Neural cell (in vitro differentiated cells): Measurements from ENCODE around the gene OVCA2. TPM values are rescaled to one million over a fixed set of nuclear protein-coding genes. Genes with fewer than 3 reads are reported as not detected.
"Not testable (repeated sequence)": the region's sequence is repeated elsewhere in the genome, so short reads cannot be mapped to it uniquely, and the experiment has no call there.

Source experiments
- H2AFZ ChIP-seq: fragments of 200-600, 300-800 bp; sonication (generic), shearing (Covaris generic); 2 replicates; pipeline ENCODE4 v1.6.0; 2014; ENCODE audit warnings: low read depth, mild to moderate bottlenecking, antibody characterized with exemption, low read length, moderate library complexity
- H3F3A ChIP-seq: fragments of 200-600 bp; shearing (Covaris generic); 2 replicates; pipeline ENCODE4 v1.6.1; 2016; ENCODE audit warnings: mild to moderate bottlenecking, moderate library complexity, mixed read lengths, antibody characterized with exemption, low read length; ENCODE audit not compliant: insufficient read depth, poor library complexity, severe bottlenecking
- H3K27ac ChIP-seq: fragments of 200-600, 300-800 bp; sonication (generic), shearing (Covaris generic); 2 replicates; pipeline ENCODE4 v1.5.1; 2014; ENCODE audit warnings: mild to moderate bottlenecking, low read length, moderate library complexity
- H3K27me3 ChIP-seq: fragments of 300-800, 200-600 bp; sonication (generic), shearing (Covaris generic); 2 replicates; pipeline ENCODE4 v1.6.0; 2014; ENCODE audit warnings: mild to moderate bottlenecking, low read depth, low read length, moderate library complexity; ENCODE audit not compliant: insufficient read depth
- H3K36me3 ChIP-seq: fragments of 300-800, 200-600 bp; sonication (generic), shearing (Covaris generic); 2 replicates; pipeline ENCODE4 v1.5.1; 2014; ENCODE audit warnings: mild to moderate bottlenecking, antibody characterized with exemption, low read length, moderate library complexity; ENCODE audit not compliant: insufficient read depth
- H3K4me2 ChIP-seq: fragments of 300-800, 200-600 bp; sonication (generic), shearing (Covaris generic); 2 replicates; pipeline ENCODE4 v1.6.0; 2014; ENCODE audit warnings: mild to moderate bottlenecking, low read length
- H3K4me3 ChIP-seq: fragments of 300-800, 200-600 bp; sonication (generic), shearing (Covaris generic); 2 replicates; pipeline ENCODE4 v1.5.1; 2014; ENCODE audit warnings: mild to moderate bottlenecking, low read length, moderate library complexity
- H3K79me2 ChIP-seq: fragments of 200-600 bp; shearing (Covaris generic); replicated peaks from 2 replicates; pipeline ENCODE4 v1.6.0; 2014; ENCODE audit warnings: mild to moderate bottlenecking, low read length, moderate library complexity; ENCODE audit not compliant: insufficient read depth
- H3K9ac ChIP-seq: fragments of 300-800, 200-600 bp; sonication (generic), shearing (Covaris generic); 2 replicates; pipeline ENCODE4 v1.6.1; 2016; ENCODE audit warnings: mild to moderate bottlenecking, low read length, mixed read lengths
- H3K9me2 ChIP-seq: fragments of 200-600 bp; shearing (Covaris generic); 2 replicates; pipeline ENCODE4 v1.6.1; 2016; ENCODE audit warnings: mild to moderate bottlenecking, low read length, mixed read lengths; ENCODE audit not compliant: insufficient read depth
- H3K9me3 ChIP-seq: fragments of 200-600, 300-800 bp; sonication (generic), shearing (Covaris generic); 2 replicates; pipeline ENCODE4 v1.6.1; 2016; ENCODE audit warnings: mild to moderate bottlenecking, mixed run types, low read length, moderate library complexity, mixed read lengths
- H4K20me1 ChIP-seq: fragments of 200-600 bp; shearing (Covaris generic); 2 replicates; pipeline ENCODE4 v1.6.1; 2016; ENCODE audit warnings: mild to moderate bottlenecking, mixed run types; ENCODE audit not compliant: insufficient read depth
- EP300 ChIP-seq: fragments of 450-650 bp; conservative IDR thresholded peaks from 2 replicates; pipeline ENCODE4 v1.6.1; 2014; ENCODE audit warnings: antibody characterized with exemption, mild to moderate bottlenecking, moderate library complexity; ENCODE audit not compliant: poor library complexity, severe bottlenecking
- EZH2 ChIP-seq: fragments of 200-600, 300-800 bp; shearing (Covaris generic), sonication (generic); IDR thresholded peaks from 2 replicates; pipeline ENCODE4 v1.6.1; 2014; ENCODE audit warnings: antibody characterized with exemption, low read length, borderline replicate concordance, mild to moderate bottlenecking; ENCODE audit not compliant: insufficient read depth, poor library complexity, severe bottlenecking
- MXI1 ChIP-seq: fragments of 450-650 bp; conservative IDR thresholded peaks from 2 replicates; pipeline ENCODE4 v1.6.1; 2014; ENCODE audit warnings: antibody characterized with exemption, mild to moderate bottlenecking; ENCODE audit not compliant: poor library complexity, severe bottlenecking
- POLR2AphosphoS5 ChIP-seq: IDR thresholded peaks from 2 replicates; pipeline ENCODE4 v1.6.1; 2012
- RAD21 ChIP-seq: fragments of 450-650 bp; conservative IDR thresholded peaks from 2 replicates; pipeline ENCODE4 v1.6.1; 2014; ENCODE audit warnings: antibody characterized with exemption, mild to moderate bottlenecking, moderate library complexity
- SMC3 ChIP-seq: fragments of 450-650 bp; conservative IDR thresholded peaks from 2 replicates; pipeline ENCODE4 v1.6.1; 2014; ENCODE audit warnings: antibody characterized with exemption, mild to moderate bottlenecking, moderate library complexity; ENCODE audit not compliant: poor library complexity
- TAF1 ChIP-seq: IDR thresholded peaks from 2 replicates; pipeline ENCODE4 v1.6.1; 2012; ENCODE audit warnings: low read depth
- polyA plus RNA-seq: library from polyadenylated mRNA; depleted of rRNA; stranded (reverse); fragments of >200 nt; gene quantifications from 2 replicates; pipeline ENCODE4 v1.2.3, GENCODE V29; 2014
- TF ChIP-seq, protein P1 (sequence below): fragments of 450-650 bp; IDR thresholded peaks from 2 replicates; pipeline ENCODE4 v1.5.1; 2014; ENCODE audit warnings: antibody characterized with exemption, mild to moderate bottlenecking, moderate library complexity; ENCODE audit not compliant: poor library complexity, severe bottlenecking
- TF ChIP-seq, protein P2 (sequence below): IDR thresholded peaks from 2 replicates; pipeline ENCODE4 v1.6.1; 2012; ENCODE audit warnings: borderline replicate concordance

OVCA2 gene
- polyA plus RNA-seq, 1 donor from 2014 or later, result 54.4 TPM

DNA sequence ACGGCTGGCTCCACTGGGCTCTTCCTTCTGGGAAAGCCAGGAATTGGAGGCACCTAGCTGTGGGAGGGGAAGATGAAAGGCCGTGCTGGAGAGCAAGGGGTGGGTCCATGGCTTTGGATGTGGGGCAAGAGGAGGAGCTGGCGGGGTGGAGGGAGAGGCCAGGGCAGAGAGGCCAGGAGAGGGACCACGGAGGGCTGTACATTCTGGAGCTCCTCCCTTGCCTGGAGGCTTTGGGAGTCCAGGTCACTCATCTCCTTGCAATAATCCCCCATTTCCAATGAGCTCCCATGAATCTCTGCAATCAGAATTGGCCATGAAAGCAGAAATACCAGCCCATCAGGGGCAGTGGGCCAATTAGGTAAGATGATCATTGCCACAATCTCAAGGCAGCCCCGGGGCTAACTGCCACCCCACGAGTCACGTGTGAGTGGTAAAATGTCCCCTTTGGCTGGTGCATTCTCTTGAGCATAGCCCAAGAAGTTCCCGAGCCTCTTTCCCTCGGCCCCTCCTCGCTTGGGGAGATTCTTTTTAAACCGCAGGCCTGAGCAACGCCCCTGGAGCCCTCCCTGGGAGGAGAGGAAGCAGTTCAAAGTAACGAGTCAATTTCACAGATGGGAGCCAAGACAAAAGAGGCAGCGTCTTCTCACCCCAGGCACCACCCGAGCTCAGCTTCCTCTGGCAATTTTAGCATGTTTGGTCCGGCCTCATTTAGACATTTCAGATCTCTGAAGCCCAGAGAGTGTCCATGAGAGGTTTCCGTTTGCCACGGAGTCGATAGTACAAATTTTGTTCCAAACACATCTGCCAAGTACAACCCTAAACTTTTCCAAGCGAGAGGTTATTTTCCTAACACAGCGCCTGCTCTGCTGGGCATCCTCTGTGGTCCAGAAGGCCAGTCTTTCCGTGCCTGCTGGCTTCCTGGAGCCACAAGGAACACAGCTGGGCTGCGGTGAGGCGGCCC lies 30.1 kb upstream of the OVCA2 start:
- TF ChIP-seq EP300 (no peak), EZH2 (no peak), RAD21 (no peak), MXI1 (no peak), POLR2AphosphoS5 (no peak), SMC3 (no peak), TAF1 (no peak)
- TF ChIP-seq, protein P1, sequence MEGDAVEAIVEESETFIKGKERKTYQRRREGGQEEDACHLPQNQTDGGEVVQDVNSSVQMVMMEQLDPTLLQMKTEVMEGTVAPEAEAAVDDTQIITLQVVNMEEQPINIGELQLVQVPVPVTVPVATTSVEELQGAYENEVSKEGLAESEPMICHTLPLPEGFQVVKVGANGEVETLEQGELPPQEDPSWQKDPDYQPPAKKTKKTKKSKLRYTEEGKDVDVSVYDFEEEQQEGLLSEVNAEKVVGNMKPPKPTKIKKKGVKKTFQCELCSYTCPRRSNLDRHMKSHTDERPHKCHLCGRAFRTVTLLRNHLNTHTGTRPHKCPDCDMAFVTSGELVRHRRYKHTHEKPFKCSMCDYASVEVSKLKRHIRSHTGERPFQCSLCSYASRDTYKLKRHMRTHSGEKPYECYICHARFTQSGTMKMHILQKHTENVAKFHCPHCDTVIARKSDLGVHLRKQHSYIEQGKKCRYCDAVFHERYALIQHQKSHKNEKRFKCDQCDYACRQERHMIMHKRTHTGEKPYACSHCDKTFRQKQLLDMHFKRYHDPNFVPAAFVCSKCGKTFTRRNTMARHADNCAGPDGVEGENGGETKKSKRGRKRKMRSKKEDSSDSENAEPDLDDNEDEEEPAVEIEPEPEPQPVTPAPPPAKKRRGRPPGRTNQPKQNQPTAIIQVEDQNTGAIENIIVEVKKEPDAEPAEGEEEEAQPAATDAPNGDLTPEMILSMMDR, result no peak
- TF ChIP-seq, protein P2, sequence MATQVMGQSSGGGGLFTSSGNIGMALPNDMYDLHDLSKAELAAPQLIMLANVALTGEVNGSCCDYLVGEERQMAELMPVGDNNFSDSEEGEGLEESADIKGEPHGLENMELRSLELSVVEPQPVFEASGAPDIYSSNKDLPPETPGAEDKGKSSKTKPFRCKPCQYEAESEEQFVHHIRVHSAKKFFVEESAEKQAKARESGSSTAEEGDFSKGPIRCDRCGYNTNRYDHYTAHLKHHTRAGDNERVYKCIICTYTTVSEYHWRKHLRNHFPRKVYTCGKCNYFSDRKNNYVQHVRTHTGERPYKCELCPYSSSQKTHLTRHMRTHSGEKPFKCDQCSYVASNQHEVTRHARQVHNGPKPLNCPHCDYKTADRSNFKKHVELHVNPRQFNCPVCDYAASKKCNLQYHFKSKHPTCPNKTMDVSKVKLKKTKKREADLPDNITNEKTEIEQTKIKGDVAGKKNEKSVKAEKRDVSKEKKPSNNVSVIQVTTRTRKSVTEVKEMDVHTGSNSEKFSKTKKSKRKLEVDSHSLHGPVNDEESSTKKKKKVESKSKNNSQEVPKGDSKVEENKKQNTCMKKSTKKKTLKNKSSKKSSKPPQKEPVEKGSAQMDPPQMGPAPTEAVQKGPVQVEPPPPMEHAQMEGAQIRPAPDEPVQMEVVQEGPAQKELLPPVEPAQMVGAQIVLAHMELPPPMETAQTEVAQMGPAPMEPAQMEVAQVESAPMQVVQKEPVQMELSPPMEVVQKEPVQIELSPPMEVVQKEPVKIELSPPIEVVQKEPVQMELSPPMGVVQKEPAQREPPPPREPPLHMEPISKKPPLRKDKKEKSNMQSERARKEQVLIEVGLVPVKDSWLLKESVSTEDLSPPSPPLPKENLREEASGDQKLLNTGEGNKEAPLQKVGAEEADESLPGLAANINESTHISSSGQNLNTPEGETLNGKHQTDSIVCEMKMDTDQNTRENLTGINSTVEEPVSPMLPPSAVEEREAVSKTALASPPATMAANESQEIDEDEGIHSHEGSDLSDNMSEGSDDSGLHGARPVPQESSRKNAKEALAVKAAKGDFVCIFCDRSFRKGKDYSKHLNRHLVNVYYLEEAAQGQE, result no peak
- Histone ChIP-seq H3K27ac (no peak overlapping the region), H3K36me3 (no peaks in the 10 kb centered on the region), H3K79me2 (no peaks in the 10 kb centered on the region), H3K9ac (no peak overlapping the region), H3K9me3 (no peaks in the 10 kb centered on the region), H4K20me1 (no peaks in the 10 kb centered on the region), H2AFZ (no peak overlapping the region), H3K9me2 (no peaks in the 10 kb centered on the region), H3F3A (no peaks in the 10 kb centered on the region), H3K27me3 (no peaks in the 10 kb centered on the region), H3K4me3 (no peak overlapping the region), H3K4me2 (no peak overlapping the region)

DNA sequence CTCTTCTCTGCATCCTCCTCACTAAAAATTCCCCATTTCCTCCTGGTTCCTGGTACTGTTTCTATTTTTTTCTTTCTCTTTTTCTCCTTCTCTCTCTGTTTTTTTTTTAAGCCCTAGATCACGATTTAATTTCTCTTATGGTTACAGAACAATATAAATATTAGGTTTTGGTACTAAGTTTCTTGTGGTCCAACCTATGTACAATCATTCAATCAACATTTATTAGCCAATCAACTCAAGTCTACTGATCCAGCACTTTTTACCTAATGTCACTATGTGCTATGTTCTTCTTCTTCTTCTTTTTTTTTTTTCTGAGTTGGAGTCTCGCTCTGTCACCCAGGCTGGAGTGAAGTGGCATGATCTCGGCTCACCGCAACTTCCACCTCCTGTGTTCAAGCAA lies 29.3 kb upstream of the OVCA2 start:
- no peaks in the 10 kb centered on the region for H3K79me2 ChIP-seq
- no peaks in the 10 kb centered on the region for H3F3A ChIP-seq
- no peaks in the 10 kb centered on the region for H4K20me1 ChIP-seq
- H3K4me2 ChIP-seq, result no peak overlapping the region
- no peak overlapping the region for H2AFZ ChIP-seq
- H3K9me3 ChIP-seq, result no peaks in the 10 kb centered on the region
- no peak overlapping the region for H3K27ac ChIP-seq
- no peaks in the 10 kb centered on the region for H3K27me3 ChIP-seq
- no peak overlapping the region for H3K4me3 ChIP-seq
- no peak overlapping the region for H3K9ac ChIP-seq
- H3K9me2 ChIP-seq, result no peaks in the 10 kb centered on the region
- no peaks in the 10 kb centered on the region for H3K36me3 ChIP-seq
- no peak for TF ChIP-seq RAD21
- TF ChIP-seq EZH2, result no peak
- no peak for TF ChIP-seq TAF1
- no peak for TF ChIP-seq SMC3
- TF ChIP-seq EP300, result no peak
- TF ChIP-seq MXI1, result no peak
- no peak for TF ChIP-seq POLR2AphosphoS5
- TF ChIP-seq, protein P1, result no peak

DNA sequence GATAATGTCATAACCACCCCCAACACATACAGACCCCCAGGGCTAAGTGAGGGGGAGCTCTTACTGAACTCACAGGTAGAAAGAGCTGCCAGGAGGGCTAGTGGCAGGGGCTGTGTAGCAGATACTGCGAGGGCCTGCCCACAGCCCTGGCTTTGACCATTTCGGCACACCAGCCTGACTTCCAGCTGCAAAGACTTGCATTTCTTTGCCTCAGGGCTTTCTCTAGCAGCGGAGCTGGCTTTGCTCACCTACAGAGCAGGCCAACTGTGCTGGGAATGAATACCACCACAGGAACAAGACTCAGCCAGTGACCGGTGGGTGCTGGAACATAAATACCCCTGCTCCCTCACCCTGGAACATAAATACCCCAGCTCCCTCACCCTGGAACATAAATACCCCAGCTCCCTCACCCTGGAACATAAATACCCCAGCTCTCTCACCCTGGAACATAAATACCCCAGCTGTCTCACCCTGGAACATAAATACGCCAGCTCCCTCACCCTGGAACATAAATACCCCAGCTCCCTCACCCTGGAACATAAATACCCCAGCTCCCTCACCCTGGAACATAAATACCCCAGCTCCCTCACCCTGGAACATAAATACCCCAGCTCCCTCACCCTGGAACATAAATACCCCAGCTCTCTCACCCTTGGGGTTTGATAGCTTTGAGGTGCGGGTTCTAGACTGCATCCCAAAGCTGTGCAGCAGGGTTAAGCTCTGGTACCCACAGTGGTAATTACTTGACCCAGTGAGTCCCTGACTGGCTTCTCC lies 28.4 kb upstream of the OVCA2 start:
- H3K27me3 ChIP-seq, H3K4me2 ChIP-seq, H3F3A ChIP-seq, H3K9ac ChIP-seq, H3K27ac ChIP-seq, H3K9me2 ChIP-seq, H3K36me3 ChIP-seq, H3K79me2 ChIP-seq, H3K4me3 ChIP-seq, H3K9me3 ChIP-seq, H2AFZ ChIP-seq, H4K20me1 ChIP-seq: not testable (repeated sequence)
